NB4 (cell line): ENCODE results near the gene NCOA3.

Experiments
- CTCF ChIP-seq: IDR thresholded peaks from one replicate; pipeline ENCODE4 v1.5.1; 2012; ENCODE audit warnings: low read depth, low read length
- MYC ChIP-seq: IDR thresholded peaks from 2 replicates; pipeline ENCODE4 v1.6.1; 2011; ENCODE audit warnings: low read depth, low read length
- POLR2A ChIP-seq: IDR thresholded peaks from 2 replicates; pipeline ENCODE4 v1.6.1; 2011; ENCODE audit warnings: mild to moderate bottlenecking; ENCODE audit not compliant: insufficient read length; ENCODE audit errors: extremely low read depth
- TF ChIP-seq, protein P1 (sequence below): IDR thresholded peaks from 2 replicates; pipeline ENCODE4 v1.6.1; 2011; ENCODE audit warnings: low read depth, low read length

DNA sequence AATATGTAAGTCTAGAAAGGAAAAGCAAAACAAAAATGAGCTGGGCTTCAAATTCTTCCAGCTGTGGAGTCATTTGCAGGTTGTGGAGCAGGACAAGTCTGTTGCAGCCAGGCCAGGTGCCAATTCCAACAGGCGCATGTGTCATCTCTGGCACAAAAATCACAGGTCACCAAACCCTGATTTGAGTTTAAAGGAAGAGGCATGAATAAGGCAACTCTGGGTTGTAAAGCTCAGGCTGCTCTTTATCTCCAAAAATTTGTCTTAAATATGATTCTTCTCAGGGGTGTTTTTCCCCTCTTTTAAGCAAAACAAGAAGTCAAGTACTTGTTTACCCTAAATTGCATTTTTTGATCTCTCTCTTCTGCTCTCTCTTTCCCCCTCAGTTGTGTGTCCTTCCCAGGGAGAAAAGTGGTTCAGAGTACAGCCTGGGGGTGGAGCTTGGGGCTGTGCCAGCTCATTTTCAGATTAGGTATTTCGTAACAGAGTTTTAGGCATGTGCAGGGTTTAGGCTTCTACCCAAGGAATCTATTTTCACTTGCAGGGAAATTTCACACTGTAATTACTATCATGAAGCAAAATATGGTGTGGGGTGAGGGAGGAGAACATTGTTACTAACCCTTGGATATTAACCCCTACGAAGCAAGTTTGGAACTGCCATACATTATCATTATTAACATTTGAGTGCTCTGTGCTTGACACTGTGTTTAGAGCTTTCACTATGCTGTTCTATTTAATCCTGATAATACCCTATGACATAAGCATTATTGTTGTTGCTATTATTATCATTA lies 8.3 kb upstream of the NCOA3 start:
- TF ChIP-seq, protein P1, sequence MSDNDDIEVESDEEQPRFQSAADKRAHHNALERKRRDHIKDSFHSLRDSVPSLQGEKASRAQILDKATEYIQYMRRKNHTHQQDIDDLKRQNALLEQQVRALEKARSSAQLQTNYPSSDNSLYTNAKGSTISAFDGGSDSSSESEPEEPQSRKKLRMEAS: peak; percentile 46; the same call in 1 of the 2 replicates
- TF ChIP-seq CTCF: no peak
- TF ChIP-seq POLR2A: no peak
- peak; percentile 70 for TF ChIP-seq MYC
